HG03378 (cell line): Measurements from ENCODE around the gene SAMD1.

Experiments
- ATAC-seq: cut with Tn5 transposase; IDR thresholded peaks from one replicate; pipeline ENCODE4 v1.9.1; 2021; ENCODE audit warnings: mild to moderate bottlenecking, moderate library complexity; ENCODE audit not compliant: unreplicated experiment

SAMD1 gene

DNA sequence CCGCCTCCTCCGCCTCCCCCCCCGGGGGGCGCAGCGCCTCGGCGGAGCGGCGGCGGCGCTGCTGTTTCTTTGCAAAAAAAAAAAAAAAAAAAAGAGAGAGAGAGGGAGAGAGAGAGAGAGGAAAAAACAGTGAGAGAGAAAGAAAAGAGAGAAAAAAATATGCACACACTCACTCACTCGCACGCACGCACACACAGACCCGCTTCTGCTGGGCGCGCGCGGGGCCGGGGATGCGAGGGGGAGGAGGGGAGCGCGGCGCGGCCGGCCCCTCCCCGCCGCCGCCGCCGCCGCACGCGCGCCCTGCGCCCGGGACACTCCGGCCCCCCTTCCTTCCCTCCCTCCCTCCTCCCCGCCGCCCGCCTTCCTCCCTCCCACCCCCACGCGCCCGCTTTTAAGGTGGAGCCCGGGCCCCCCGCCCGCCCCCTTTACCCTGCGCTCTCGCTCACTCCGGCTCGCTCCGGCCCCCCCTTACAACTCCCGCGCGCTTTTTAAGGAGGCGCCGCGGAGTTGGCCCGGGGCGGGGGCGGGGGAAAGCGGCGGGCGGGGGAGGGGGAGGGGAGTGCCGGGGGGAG lies at the start of gene SAMD1:
SAMD1 (minus strand) TSS at position 243 of the 572 bp plus-strand sequence.
- no peak for ATAC-seq

GRCh38 chr19:14139944-14140343 lies 49.4 kb upstream of the SAMD1 start:
- ATAC-seq: no peak

- ATAC-seq: no peak
These were observed 48.2 kb upstream of the SAMD1 start for GRCh38 chr19:14138576-14139265.

GRCh38 chr19:14136509-14137281 lies 46.1 kb upstream of the SAMD1 start, which contains the start of gene ASF1B:
Gene ASF1B, minus strand, starts transcription at chr19:14136589. Its CDS starts 133 bp downstream, at chr19:14136456.
- ATAC-seq: peak; percentile 81

DNA sequence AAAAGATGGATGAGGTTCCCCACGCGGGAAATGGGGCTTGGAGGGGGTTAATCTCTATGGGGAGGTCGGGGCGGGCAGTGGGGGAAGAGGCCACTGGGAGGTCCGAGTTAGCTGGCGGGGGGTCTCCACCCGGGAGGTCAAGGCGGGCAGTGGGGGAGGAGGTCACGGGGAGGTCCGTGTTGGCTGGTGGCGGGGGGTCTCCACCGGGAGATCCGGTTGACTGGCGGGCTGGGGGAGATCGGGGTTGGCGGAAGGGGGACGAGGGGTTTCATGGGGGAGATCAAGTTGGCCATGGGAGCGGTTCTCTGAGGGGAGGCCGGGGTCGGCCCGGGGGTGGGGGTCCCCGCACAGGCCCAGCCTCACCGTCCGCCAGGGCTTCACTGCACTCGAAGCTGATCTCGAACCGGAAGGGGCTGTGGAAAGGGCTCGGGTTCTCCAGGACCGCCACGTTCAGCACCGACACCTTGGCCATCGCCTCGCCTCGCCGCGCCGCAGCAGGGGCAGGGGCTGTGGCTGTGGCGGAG lies 45.5 kb upstream of the SAMD1 start:
- no peak for ATAC-seq

GRCh38 chr19:14135355-14135754 lies 44.8 kb upstream of the SAMD1 start:
- no peak for ATAC-seq

- no peak for ATAC-seq
These were observed 37.5 kb upstream of the SAMD1 start for GRCh38 chr19:14127929-14128509.

DNA sequence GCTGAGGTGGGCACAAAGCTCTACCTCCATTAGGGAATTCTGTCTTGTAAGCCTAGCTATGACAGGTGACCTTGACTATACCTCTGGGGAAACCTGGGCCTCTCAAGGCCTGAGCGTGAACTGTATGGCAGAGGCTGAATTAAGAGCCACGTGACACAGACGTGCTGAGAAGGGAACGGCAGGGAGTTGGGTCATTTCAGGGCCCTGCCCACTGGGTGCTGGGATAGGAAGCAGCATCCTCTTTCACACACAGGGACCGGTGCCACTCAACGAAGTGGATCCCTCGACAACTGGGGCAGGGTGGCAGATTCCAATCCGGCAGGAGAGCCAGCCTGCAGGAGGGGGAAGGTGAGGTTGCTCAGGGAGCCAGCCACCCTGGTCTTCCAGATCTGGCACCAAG lies 36.6 kb upstream of the SAMD1 start:
- no peak for ATAC-seq

GRCh38 chr19:14122924-14123323 lies 32.4 kb upstream of the SAMD1 start:
- ATAC-seq: no peak

DNA sequence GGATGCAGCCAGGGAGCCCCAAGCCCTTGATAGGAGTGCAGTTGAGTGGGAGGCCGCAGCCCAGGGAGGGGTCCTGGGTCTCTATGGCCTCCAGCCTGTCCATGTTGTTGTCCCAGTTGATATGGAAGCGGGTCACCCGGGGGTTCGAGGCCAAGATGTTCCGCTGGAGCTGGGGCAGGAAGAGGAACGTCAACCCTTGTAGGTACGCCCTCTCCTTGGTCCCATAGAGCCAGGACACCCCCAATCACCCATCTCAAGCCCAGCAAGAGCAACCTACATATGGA lies 29.9 kb upstream of the SAMD1 start:
- no peak for ATAC-seq

GRCh38 chr19:14119644-14120496 lies 29.3 kb upstream of the SAMD1 start:
- no peak for ATAC-seq

DNA sequence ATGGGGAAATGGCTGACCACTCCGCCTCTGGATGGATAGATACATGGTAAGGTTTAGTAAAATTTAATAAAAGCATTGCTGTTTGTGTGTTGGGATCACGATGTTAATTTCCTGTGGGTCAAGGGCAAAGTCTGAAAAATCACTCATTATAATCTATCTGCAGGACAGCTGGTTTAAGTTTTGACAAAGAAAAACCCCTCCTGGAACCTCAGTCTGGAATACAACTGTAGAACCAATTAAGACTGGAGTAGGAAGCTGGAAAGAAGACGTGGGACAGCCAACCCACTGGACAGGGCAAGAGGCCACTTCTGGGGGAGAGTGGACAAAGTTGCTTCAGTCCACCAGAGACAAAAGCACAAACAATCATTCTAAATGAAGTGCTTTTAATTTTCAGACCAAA lies 28.6 kb upstream of the SAMD1 start:
- ATAC-seq: no peak

DNA sequence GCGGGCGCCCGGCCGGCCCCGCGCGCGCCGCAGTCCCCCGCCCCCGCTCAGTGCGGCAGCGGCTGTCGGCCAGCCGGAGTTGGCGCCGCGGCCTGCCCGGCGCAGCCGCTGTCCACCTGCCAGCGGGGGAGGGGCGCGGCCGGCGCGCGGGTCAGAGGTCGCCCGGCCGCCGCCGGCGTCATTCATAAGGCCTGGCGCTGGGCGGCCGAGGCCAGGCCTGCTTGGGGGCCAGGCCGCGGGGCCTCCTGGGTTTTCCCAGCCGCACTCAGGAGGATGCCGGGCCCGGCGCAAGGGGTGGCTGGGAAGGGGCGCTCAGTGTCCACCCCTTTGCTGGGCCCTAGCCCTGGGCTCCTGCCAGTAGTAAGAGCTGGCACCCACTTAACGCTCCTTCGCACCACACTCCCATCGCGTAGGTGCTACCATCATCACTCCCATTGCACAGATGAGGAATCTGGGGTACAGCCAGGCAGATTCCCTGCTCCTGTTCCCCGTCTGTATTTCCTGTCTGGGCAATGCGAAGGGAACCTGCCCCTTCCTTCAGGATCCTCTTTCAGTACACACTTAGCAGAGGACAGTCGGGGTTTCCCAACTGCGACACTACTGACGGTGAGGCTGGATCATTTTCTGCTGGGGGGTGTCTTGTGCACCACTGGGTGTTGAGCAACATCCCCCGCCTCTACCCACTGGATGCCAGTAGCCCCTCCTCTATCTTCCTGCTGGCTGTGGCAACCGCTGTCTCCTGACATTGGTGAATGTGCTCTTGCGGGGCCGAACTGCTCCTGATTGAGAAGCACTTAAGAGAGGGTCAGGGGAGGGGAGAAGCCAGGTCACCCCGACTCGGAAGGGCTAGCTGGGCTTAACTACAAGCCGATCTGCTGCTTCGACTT lies 27.9 kb upstream of the SAMD1 start:
- peak; percentile 6 for ATAC-seq

DNA sequence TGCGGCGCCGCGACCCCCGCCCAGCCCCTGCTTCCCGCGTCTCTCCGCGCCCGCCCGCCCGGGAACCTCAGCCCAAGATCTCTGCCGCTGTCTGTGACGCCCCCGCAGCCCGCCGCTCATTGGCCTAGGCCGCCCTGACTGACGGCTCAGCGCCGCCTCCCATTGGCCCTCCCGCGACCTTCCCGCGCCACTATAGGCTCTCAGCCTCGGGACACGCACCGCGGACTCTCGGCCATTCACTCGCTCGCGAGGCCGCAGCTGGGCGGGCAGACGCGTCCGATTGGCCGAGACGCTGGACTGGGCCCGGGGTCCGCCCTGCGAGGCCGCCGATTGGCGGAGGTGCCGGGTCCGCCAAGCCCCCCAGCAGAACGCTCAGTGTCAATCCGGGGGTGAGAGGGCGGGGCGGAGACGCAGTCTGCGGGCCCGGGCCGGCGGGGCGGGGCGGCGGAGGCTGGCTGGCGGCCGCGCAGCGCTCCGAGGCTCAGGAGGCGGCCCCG lies 27.2 kb upstream of the SAMD1 start, which contains the start of gene PRKACA:
PRKACA (minus strand) TSS at position 95 of the 497 bp plus-strand sequence. CDS start 215 bp downstream, outside the sequence.
- peak; percentile 74 for ATAC-seq

- no peak for ATAC-seq
These were observed 26.5 kb upstream of the SAMD1 start for GRCh38 chr19:14116918-14117578.

- ATAC-seq: no peak
These were observed 26.0 kb upstream of the SAMD1 start for GRCh38 chr19:14116525-14116917.

DNA sequence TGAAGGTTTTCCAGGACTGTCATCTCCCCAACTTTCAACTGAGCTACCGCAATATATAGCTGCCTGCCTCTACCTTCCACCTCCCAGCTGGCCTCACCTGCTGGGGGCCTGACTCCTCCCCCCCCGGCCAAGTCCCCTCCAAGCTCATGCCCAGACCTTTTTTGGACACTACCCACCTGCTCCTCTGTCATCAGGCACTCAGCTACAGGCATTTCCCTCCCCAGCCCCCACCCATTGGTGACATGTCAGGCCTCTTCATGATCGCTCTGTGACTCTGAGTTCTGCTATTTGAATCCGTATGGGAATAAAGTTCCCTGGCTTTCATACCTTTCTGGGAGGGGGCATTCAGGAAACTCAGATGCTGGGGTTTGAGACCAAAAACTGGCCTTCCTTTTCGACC lies 25.2 kb upstream of the SAMD1 start:
- no peak for ATAC-seq

GRCh38 chr19:14114854-14115253 lies 24.3 kb upstream of the SAMD1 start:
- no peak for ATAC-seq

DNA sequence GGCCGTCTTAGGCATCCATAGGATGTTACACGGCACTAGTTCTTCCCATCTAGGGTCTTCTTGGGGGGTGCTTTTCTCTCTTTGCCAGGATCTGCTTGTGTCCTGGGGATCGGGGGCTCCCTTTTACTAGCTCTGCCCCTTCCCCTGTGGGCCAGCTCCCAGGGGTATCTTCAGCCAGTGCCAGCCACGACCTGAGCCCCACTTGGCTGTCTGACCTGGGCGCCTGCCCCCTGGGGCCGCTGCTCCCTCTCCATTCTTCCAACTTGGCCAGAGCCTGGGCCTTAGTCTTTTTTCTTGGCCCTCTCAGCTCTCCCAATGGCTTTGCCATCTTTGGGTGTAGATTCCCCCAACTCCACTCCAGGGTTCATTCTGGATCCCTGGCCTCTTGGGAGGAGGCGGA lies 23.9 kb upstream of the SAMD1 start:
- no peak for ATAC-seq
